PFSK-1 (cell line): ENCODE data around the gene RALGPS1.

Experiments used
- POLR2AphosphoS5 ChIP-seq: IDR thresholded peaks from 2 replicates; pipeline ENCODE4 v1.6.1; 2012; ENCODE audit warnings: low read depth, mild to moderate bottlenecking, control low read depth, low read length, moderate library complexity
- TAF1 ChIP-seq: IDR thresholded peaks from 2 replicates; pipeline ENCODE4 v1.6.1; 2012; ENCODE audit warnings: low read length, control low read depth, borderline replicate concordance; ENCODE audit not compliant: insufficient read depth

- no peak for TF ChIP-seq POLR2AphosphoS5
- no peak for TF ChIP-seq TAF1
These were observed 234.4 kb downstream of the RALGPS1 start for GRCh38 chr9:127149010-127149409.
